ENCODE results near the gene IFNA16. TPM values are rescaled to one million over a fixed set of nuclear protein-coding genes. Genes with fewer than 3 reads are reported as not detected.
A peak's percentile ranks its signal among the peaks of the same experiment; 100 is the strongest.
"Not testable (repeated sequence)": the region's sequence is repeated elsewhere in the genome, so short reads cannot be mapped to it uniquely, and the experiment has no call there.

The IFNA16 gene
- total RNA-seq, 1 donor from 2014 or later: not detected

GRCh38 chr9:21233258-21233657 lies 16.1 kb upstream of the IFNA16 start:
- no peaks in the 10 kb centered on the region for H3K36me3 ChIP-seq
- H3K4me1 ChIP-seq: no peaks in the 10 kb centered on the region
- no peaks in the 10 kb centered on the region for H3K27me3 ChIP-seq
- H3K27ac ChIP-seq: no peak overlapping the region
- DNase-seq (no peak), ATAC-seq (peak; percentile 22)
- no peak for TF ChIP-seq CTCF (IDR thresholded peaks at IDR 0.05)
- H3K4me3 ChIP-seq: no peak overlapping the region
- H3K9me3 ChIP-seq: no peaks in the 10 kb centered on the region
- intact Hi-C loops (cut with DNase I): no loop called here

- ATAC-seq (no peak), DNase-seq (no peak)
- Histone ChIP-seq H3K27me3 (no peaks in the 10 kb centered on the region), H3K9me3 (no peaks in the 10 kb centered on the region), H3K27ac (no peak within 1 kb of the TSS), H3K4me3 (no peak within 1 kb of the TSS), H3K4me1 (no peaks in the 10 kb centered on the region), H3K36me3 (no peaks in the 10 kb centered on the region)
- intact Hi-C loops (cut with DNase I): no loop called here
- no peak for TF ChIP-seq CTCF (IDR thresholded peaks at IDR 0.05)
Measured at GRCh38 chr9:21228122-21228521, 11.0 kb upstream of the IFNA16 start, which contains the start of gene IFNA17. Gene IFNA17 (minus strand): TSS chr9:21228222. CDS start chr9:21228173, 49 bp downstream.

- H3K4me1 ChIP-seq; intact Hi-C loops (cut with DNase I); H3K4me3 ChIP-seq; H3K9me3 ChIP-seq; H3K27me3 ChIP-seq; ATAC-seq; DNase-seq; H3K36me3 ChIP-seq; H3K27ac ChIP-seq: not testable (repeated sequence)
- TF ChIP-seq CTCF (IDR thresholded peaks at IDR 0.05): peak; percentile 28
Measured at GRCh38 chr9:21213411-21214326, 3.4 kb downstream of the IFNA16 start.

- H3K27ac ChIP-seq; H3K9me3 ChIP-seq; H3K4me1 ChIP-seq; intact Hi-C loops (cut with DNase I); H3K4me3 ChIP-seq; H3K36me3 ChIP-seq; H3K27me3 ChIP-seq; DNase-seq: not testable (repeated sequence)
- peak; percentile 43 for ATAC-seq
Measured at GRCh38 chr9:21212160-21212559, 5.0 kb downstream of the IFNA16 start.

- H3K4me1 ChIP-seq; H3K9me3 ChIP-seq; H3K36me3 ChIP-seq; intact Hi-C loops (cut with DNase I); DNase-seq; ATAC-seq; H3K4me3 ChIP-seq; H3K27ac ChIP-seq; H3K27me3 ChIP-seq: not testable (repeated sequence)
Measured at GRCh38 chr9:21210782-21211181, 6.3 kb downstream of the IFNA16 start.

- ATAC-seq: no peak
- Histone ChIP-seq H3K4me3 (no peak overlapping the region), H3K27ac (no peak overlapping the region), H3K36me3 (no peaks in the 10 kb centered on the region), H3K9me3 (no peaks in the 10 kb centered on the region), H3K4me1 (no peaks in the 10 kb centered on the region), H3K27me3 (no peaks in the 10 kb centered on the region)
- no peak for DNase-seq
- no peak for TF ChIP-seq CTCF (IDR thresholded peaks at IDR 0.05)
- intact Hi-C loops (cut with DNase I): no loop called here
Measured at GRCh38 chr9:21210311-21210710, 6.8 kb downstream of the IFNA16 start.

GRCh38 chr9:21207043-21207442 lies 10.1 kb downstream of the IFNA16 start, which contains the start of gene IFNA10:
Gene IFNA10 (minus strand): TSS chr9:21207143. CDS start chr9:21207097, 46 bp downstream.
- H3K9me3 ChIP-seq; ATAC-seq; H3K27ac ChIP-seq; H3K36me3 ChIP-seq; intact Hi-C loops (cut with DNase I); H3K27me3 ChIP-seq; H3K4me1 ChIP-seq; H3K4me3 ChIP-seq; DNase-seq: not testable (repeated sequence)

Data from upper lobe of right lung (tissue), 1 donor.